Measurements from ENCODE around the gene CCT8L2.
"Not testable (repeated sequence)": the region's sequence is repeated elsewhere in the genome, so short reads cannot be mapped to it uniquely, and the experiment has no call there.

DNA sequence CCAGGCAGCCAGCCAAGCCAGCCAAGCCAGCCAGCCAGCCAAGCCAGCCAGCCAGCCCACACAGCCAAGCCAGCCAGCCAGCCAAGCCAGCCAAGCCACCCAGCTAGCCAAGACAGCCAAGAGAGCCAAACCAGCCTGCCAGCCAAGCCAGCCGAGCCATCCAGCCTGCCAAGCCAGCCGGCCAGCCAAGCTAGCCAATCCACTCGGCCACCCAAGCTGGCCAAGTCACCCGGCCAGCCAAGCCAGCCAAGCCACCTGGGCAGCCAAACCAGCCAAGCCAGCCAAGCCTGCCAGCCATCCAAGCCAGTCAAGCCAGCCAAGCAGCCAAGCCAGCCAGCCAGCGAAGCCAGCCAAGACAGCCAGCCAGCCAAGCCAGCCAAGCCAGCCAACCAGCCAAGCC, 32.0 kb downstream of the CCT8L2 start:
- TF ChIP-seq, protein P1, sequence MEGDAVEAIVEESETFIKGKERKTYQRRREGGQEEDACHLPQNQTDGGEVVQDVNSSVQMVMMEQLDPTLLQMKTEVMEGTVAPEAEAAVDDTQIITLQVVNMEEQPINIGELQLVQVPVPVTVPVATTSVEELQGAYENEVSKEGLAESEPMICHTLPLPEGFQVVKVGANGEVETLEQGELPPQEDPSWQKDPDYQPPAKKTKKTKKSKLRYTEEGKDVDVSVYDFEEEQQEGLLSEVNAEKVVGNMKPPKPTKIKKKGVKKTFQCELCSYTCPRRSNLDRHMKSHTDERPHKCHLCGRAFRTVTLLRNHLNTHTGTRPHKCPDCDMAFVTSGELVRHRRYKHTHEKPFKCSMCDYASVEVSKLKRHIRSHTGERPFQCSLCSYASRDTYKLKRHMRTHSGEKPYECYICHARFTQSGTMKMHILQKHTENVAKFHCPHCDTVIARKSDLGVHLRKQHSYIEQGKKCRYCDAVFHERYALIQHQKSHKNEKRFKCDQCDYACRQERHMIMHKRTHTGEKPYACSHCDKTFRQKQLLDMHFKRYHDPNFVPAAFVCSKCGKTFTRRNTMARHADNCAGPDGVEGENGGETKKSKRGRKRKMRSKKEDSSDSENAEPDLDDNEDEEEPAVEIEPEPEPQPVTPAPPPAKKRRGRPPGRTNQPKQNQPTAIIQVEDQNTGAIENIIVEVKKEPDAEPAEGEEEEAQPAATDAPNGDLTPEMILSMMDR (IDR thresholded peaks at IDR 0.05; ENCODE audit: low read depth, low read length), result not testable (repeated sequence)
- not testable (repeated sequence) for TF ChIP-seq EZH2phosphoT487 (IDR thresholded peaks at IDR 0.05; ENCODE audit: low read depth)
